Progenitor cell of endocrine pancreas (in vitro differentiated cells): ENCODE results near the gene GAMT. TPM values are rescaled to one million over a fixed set of nuclear protein-coding genes. Genes with fewer than 3 reads are reported as not detected.

Experiments
- DNase-seq: peaks from one replicate; pipeline ENCODE4 v3.0.0; 2021; ENCODE audit warnings: low spot score; ENCODE audit not compliant: unreplicated experiment
- H3K27ac Mint-ChIP-seq: 2 replicates; pipeline ENCODE4 v1.8.0; 2021; ENCODE audit warnings: mild to moderate bottlenecking, moderate library complexity, mixed read lengths
- H3K27me3 Mint-ChIP-seq: 2 replicates; pipeline ENCODE4 v1.8.0; 2021; ENCODE audit warnings: mixed read lengths
- H3K36me3 Mint-ChIP-seq: 2 replicates; pipeline ENCODE4 v1.8.0; 2022; ENCODE audit warnings: mixed read lengths; ENCODE audit not compliant: insufficient read depth
- H3K4me1 Mint-ChIP-seq: 2 replicates; pipeline ENCODE4 v1.8.0; 2021; ENCODE audit warnings: low read depth, mixed read lengths
- H3K4me3 Mint-ChIP-seq: 2 replicates; pipeline ENCODE4 v1.8.0; 2021; ENCODE audit warnings: low read depth, mild to moderate bottlenecking, moderate library complexity, mixed read lengths
- H3K9me3 Mint-ChIP-seq: 2 replicates; pipeline ENCODE4 v1.8.0; 2021; ENCODE audit warnings: low read depth, mixed read lengths
- total RNA-seq: library from RNA; stranded (reverse); gene quantifications from 2 replicates; pipeline ENCODE4 v1.2.1, GENCODE V29; 2021
- TF ChIP-seq, protein P1 (sequence below): fragments of 200-600 bp; sonication (generic); IDR thresholded peaks from one replicate; pipeline ENCODE4 v1.5.0; 2021; ENCODE audit warnings: antibody characterized with exemption, mild to moderate bottlenecking; ENCODE audit not compliant: unreplicated experiment

Gene GAMT
- total RNA-seq, 1 donor from 2014 or later: 47.0 TPM

GRCh38 chr19:1379126-1379905 lies 22.0 kb downstream of the GAMT start:
- TF ChIP-seq, protein P1, sequence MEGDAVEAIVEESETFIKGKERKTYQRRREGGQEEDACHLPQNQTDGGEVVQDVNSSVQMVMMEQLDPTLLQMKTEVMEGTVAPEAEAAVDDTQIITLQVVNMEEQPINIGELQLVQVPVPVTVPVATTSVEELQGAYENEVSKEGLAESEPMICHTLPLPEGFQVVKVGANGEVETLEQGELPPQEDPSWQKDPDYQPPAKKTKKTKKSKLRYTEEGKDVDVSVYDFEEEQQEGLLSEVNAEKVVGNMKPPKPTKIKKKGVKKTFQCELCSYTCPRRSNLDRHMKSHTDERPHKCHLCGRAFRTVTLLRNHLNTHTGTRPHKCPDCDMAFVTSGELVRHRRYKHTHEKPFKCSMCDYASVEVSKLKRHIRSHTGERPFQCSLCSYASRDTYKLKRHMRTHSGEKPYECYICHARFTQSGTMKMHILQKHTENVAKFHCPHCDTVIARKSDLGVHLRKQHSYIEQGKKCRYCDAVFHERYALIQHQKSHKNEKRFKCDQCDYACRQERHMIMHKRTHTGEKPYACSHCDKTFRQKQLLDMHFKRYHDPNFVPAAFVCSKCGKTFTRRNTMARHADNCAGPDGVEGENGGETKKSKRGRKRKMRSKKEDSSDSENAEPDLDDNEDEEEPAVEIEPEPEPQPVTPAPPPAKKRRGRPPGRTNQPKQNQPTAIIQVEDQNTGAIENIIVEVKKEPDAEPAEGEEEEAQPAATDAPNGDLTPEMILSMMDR: no peak
- Mint-ChIP-seq H3K4me1 (peaks cover 5% of the 10 kb centered on the region), H3K4me3 (no peak overlapping the region), H3K27me3 (no peaks in the 10 kb centered on the region), H3K36me3 (peaks cover 11% of the 10 kb centered on the region), H3K27ac (no peak overlapping the region), H3K9me3 (no peaks in the 10 kb centered on the region)
- no peak for DNase-seq

DNA sequence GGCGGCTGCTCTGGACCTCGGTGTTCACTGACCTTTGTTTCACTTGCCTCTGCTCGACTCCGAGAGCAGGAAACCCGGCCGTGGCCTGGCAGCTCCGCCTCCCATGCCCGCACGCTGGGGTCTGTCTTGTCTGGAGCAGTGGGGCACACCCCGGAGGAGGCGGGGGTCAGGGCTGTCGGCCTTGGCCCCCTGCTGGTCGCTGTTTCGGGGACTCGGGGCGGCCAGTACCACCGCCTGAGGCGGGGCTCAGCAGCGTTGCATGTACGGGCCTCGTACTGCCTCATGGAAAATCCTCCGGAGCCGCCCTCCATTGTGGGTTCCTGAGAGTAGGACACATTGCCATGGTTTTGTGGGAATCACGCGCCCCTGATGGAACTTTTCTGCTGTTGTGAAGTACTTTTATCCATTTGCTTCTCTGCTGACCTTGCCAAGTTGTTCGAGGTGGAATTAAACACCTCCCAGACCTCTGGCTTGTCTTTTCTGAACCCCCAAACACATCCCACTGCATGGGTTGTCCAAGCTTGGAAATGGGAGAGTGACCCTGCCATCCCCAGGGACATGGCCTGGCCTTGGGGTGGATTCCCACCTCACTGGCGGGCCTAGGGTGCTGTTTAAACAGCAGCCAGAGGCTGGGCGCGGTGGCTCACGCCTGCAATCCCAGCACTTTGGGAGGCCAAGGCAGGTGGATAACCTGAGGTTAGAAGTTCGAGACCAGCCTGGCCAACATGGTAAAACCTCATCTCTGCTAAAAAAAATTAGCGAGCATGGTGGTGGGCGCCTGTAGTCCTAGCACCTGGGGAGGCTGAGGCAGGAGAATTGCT lies 23.2 kb downstream of the GAMT start:
- Mint-ChIP-seq H3K4me3 (no peak overlapping the region), H3K4me1 (peaks cover 2% of the 10 kb centered on the region), H3K27ac (no peak overlapping the region), H3K36me3 (peaks cover 12% of the 10 kb centered on the region), H3K27me3 (no peaks in the 10 kb centered on the region), H3K9me3 (no peaks in the 10 kb centered on the region)
- TF ChIP-seq, protein P1: peak; percentile 13
- no peak for DNase-seq

- no peak overlapping the region for H3K4me3 Mint-ChIP-seq
- peaks cover 2% of the 10 kb centered on the region for H3K4me1 Mint-ChIP-seq
- no peak for DNase-seq
- H3K36me3 Mint-ChIP-seq: peaks cover 15% of the 10 kb centered on the region
- no peaks in the 10 kb centered on the region for H3K9me3 Mint-ChIP-seq
- TF ChIP-seq, protein P1: no peak
- H3K27ac Mint-ChIP-seq: no peak overlapping the region
- no peaks in the 10 kb centered on the region for H3K27me3 Mint-ChIP-seq
Measured at GRCh38 chr19:1377176-1377964, 24.0 kb downstream of the GAMT start.

- Mint-ChIP-seq H3K9me3 (no peaks in the 10 kb centered on the region), H3K4me1 (peaks cover under 1% of the 10 kb centered on the region), H3K27me3 (no peaks in the 10 kb centered on the region), H3K4me3 (no peak overlapping the region), H3K27ac (no peak overlapping the region), H3K36me3 (peaks cover 18% of the 10 kb centered on the region)
- DNase-seq: no peak
- TF ChIP-seq, protein P1: no peak
Measured at GRCh38 chr19:1376415-1376805, 24.9 kb downstream of the GAMT start.

- no peaks in the 10 kb centered on the region for H3K27me3 Mint-ChIP-seq
- no peak overlapping the region for H3K27ac Mint-ChIP-seq
- no peak for DNase-seq
- H3K4me3 Mint-ChIP-seq: no peak overlapping the region
- peaks cover 22% of the 10 kb centered on the region for H3K36me3 Mint-ChIP-seq
- TF ChIP-seq, protein P1: no peak
- no peaks in the 10 kb centered on the region for H3K9me3 Mint-ChIP-seq
- H3K4me1 Mint-ChIP-seq: no peaks in the 10 kb centered on the region
Measured at GRCh38 chr19:1374250-1374577, 27.1 kb downstream of the GAMT start.
